SK-N-SH (cell line): ENCODE measurements around the gene WNK2. TPM values are rescaled to one million over a fixed set of nuclear protein-coding genes. Genes with fewer than 3 reads are reported as not detected.

Experiments used
- CTCF ChIA-PET: fragments of 300-600, 350-600 bp; formaldehyde crosslinking; extraction: SDS; loops from one replicate; lab custom pipeline; 2021; lab: Yijun Ruan, JAX
- POLR2A ChIA-PET: fragments of 350-600 bp; sonication (Branson Sonifier 250); formaldehyde crosslinking; extraction: SDS; loops from one replicate; lab custom pipeline; 2020; ENCODE audit warnings: antibody characterized with exemption, inconsistent platforms; lab: Yijun Ruan, JAX
- DNase-seq: peaks from one replicate; pipeline ENCODE4 v3.0.0; 2012
- H2AFZ ChIP-seq: fragments of 200-600 bp; sonication (generic); 2 replicates; pipeline ENCODE4 v1.8.1; 2016; ENCODE audit warnings: antibody characterized with exemption, mild to moderate bottlenecking, low read depth
- H3F3A ChIP-seq: fragments of 200-600 bp; sonication (generic); replicated peaks from 2 replicates; pipeline ENCODE3; 2016; ENCODE audit warnings: antibody characterized with exemption, mild to moderate bottlenecking; ENCODE audit not compliant: insufficient read depth
- H3K27ac ChIP-seq, 2 experiments: fragments of 200-500 bp in 1 of 2; fragments of 200-600 bp in 1 of 2; sonication (Bioruptor generic) in 1 of 2; sonication (generic), shearing (Covaris generic) in 1 of 2; 2 replicates each; pipeline versions ENCODE4 v1.5.1 to v1.6.1; 2014 to 2016; ENCODE audit warnings: low read depth in 2 of 2, inconsistent platforms in 1 of 2, low read length in 1 of 2, mild to moderate bottlenecking in 1 of 2, mixed read lengths in 1 of 2
- H3K27me3 ChIP-seq: fragments of 200-600 bp; sonication (generic), shearing (Covaris generic); 2 replicates; pipeline ENCODE4 v1.6.1; 2016; ENCODE audit warnings: mixed run types; ENCODE audit not compliant: insufficient read depth
- H3K36me3 ChIP-seq, 2 experiments: fragments of 200-500 bp in 1 of 2; fragments of 200-600 bp in 1 of 2; sonication (Bioruptor generic) in 1 of 2; sonication (generic) in 1 of 2; replicated peaks in 1 of 2; 2 replicates each; pipeline versions ENCODE3 to v1.5.1; 2014 to 2016; ENCODE audit warnings: low read length in 1 of 2, mild to moderate bottlenecking in 1 of 2; ENCODE audit not compliant: insufficient read depth in 2 of 2, control insufficient read depth in 1 of 2
- H3K4me1 ChIP-seq, 2 experiments: fragments of 200-500 bp in 1 of 2; fragments of 200-600 bp in 1 of 2; sonication (Bioruptor generic) in 1 of 2; sonication (generic), shearing (Covaris generic) in 1 of 2; 2 replicates each; pipeline versions ENCODE4 v1.5.1 to v1.6.1; 2014 to 2016; ENCODE audit warnings: low read depth in 1 of 2, low read length in 1 of 2, mixed run types in 1 of 2; ENCODE audit not compliant: insufficient read depth in 2 of 2, control insufficient read depth in 1 of 2
- H3K4me2 ChIP-seq: fragments of 200-600 bp; sonication (generic), shearing (Covaris generic); 2 replicates; pipeline ENCODE4 v1.6.1; 2017; ENCODE audit warnings: mixed run types
- H3K4me3 ChIP-seq, 2 experiments: fragments of 200-500 bp in 1 of 2; fragments of 200-600 bp in 1 of 2; sonication (Bioruptor generic) in 1 of 2; sonication (generic), shearing (Covaris generic) in 1 of 2; 2 replicates each; pipeline versions ENCODE4 v1.5.1 to v1.8.1; 2014 to 2016; ENCODE audit warnings: low read depth in 2 of 2, inconsistent platforms in 1 of 2, low read length in 1 of 2, mild to moderate bottlenecking in 1 of 2, mixed read lengths in 1 of 2, moderate library complexity in 1 of 2
- H3K79me2 ChIP-seq: fragments of 200-600 bp; sonication (generic); 2 replicates; pipeline ENCODE4 v1.8.1; 2017; ENCODE audit warnings: mild to moderate bottlenecking; ENCODE audit not compliant: insufficient read depth
- H3K9ac ChIP-seq: fragments of 200-600 bp; sonication (generic); 2 replicates; pipeline ENCODE4 v1.6.1; 2017; ENCODE audit warnings: mixed run types
- H3K9me2 ChIP-seq: fragments of 200-600 bp; sonication (generic); 2 replicates; pipeline ENCODE4 v1.6.1; 2017; ENCODE audit warnings: mixed run types
- H3K9me3 ChIP-seq: fragments of 200-600 bp; sonication (generic); 2 replicates; pipeline ENCODE4 v1.6.1; 2017; ENCODE audit warnings: mixed run types, mild to moderate bottlenecking, moderate library complexity
- H4K20me1 ChIP-seq: fragments of 200-600 bp; sonication (generic); 2 replicates; pipeline ENCODE4 v1.6.1; 2017; ENCODE audit warnings: mild to moderate bottlenecking, mixed run types; ENCODE audit not compliant: insufficient read depth
- CHD2 ChIP-seq: fragments of 150-350 bp; IDR thresholded peaks from 2 replicates; pipeline ENCODE4 v1.6.1; 2018; ENCODE audit warnings: low read length; ENCODE audit not compliant: partially characterized antibody
- FOSL2 ChIP-seq: IDR thresholded peaks from 2 replicates; pipeline ENCODE4 v1.4.0; 2012; ENCODE audit warnings: low read depth, mild to moderate bottlenecking, moderate library complexity, borderline replicate concordance
- FOXJ3 ChIP-seq: sonication (generic); formaldehyde crosslinking; IDR thresholded peaks from 2 replicates; pipeline ENCODE4 v1.5.1; 2020; ENCODE audit warnings: mild to moderate bottlenecking, missing genetic modification reagents
- JUND ChIP-seq: IDR thresholded peaks from 2 replicates; pipeline ENCODE4 v1.4.0; 2012
- MXI1 ChIP-seq: IDR thresholded peaks from 2 replicates; pipeline ENCODE4 v1.6.1; 2012; ENCODE audit warnings: mild to moderate bottlenecking, low read depth, low read length, improper control_type of control experiment
- NFIC ChIP-seq: IDR thresholded peaks from 2 replicates; pipeline ENCODE4 v1.4.0; 2012; ENCODE audit warnings: borderline replicate concordance
- NRF1 ChIP-seq: IDR thresholded peaks from 2 replicates; pipeline ENCODE4 v1.6.1; 2012; ENCODE audit warnings: low read depth, mild to moderate bottlenecking, low read length
- TEAD4 ChIP-seq: IDR thresholded peaks from 2 replicates; pipeline ENCODE4 v1.4.0; 2012; ENCODE audit warnings: mild to moderate bottlenecking, borderline replicate concordance; ENCODE audit not compliant: insufficient read depth
- WGBS: methylation state at CpG from one replicate; pipeline ENCODE4 v1.1.6; 2017; ENCODE audit warnings: low lambda C conversion rate; 5-methylcytosine and 5-hydroxymethylcytosine counted together
- polyA plus RNA-seq, 3 experiments: library from polyadenylated mRNA; depleted of rRNA; stranded (reverse); fragments of >200 nt; gene quantifications; 2 replicates each; pipeline ENCODE4 v1.2.3, GENCODE V29; 2012
- TF ChIP-seq, protein P1 (sequence below): IDR thresholded peaks from 2 replicates; pipeline ENCODE4 v1.4.0; 2012; ENCODE audit warnings: low read depth
- TF ChIP-seq, protein P2 (sequence below): IDR thresholded peaks from 2 replicates; pipeline ENCODE4 v1.4.0; 2012; ENCODE audit warnings: low read depth, borderline replicate concordance
- TF ChIP-seq, protein P3 (sequence below): IDR thresholded peaks from 2 replicates; pipeline ENCODE4 v1.6.1; 2012; ENCODE audit warnings: mild to moderate bottlenecking, low read depth, low read length, moderate library complexity
- TF ChIP-seq, protein P4 (sequence below): fragments of 150-350 bp; IDR thresholded peaks from 2 replicates; pipeline ENCODE4 v1.6.1; 2017; ENCODE audit warnings: antibody characterized with exemption, low read length, low read depth, borderline replicate concordance
- TF ChIP-seq, protein P5 (sequence below): fragments of 200-600 bp; sonication (generic); IDR thresholded peaks from 2 replicates; pipeline ENCODE4 v1.6.1; 2017; ENCODE audit warnings: antibody characterized with exemption, mild to moderate bottlenecking, moderate library complexity

The WNK2 gene
- polyA plus RNA-seq, 1 of the 3 experiments (the other 2 are of a cell fraction), result 0.12 TPM

DNA sequence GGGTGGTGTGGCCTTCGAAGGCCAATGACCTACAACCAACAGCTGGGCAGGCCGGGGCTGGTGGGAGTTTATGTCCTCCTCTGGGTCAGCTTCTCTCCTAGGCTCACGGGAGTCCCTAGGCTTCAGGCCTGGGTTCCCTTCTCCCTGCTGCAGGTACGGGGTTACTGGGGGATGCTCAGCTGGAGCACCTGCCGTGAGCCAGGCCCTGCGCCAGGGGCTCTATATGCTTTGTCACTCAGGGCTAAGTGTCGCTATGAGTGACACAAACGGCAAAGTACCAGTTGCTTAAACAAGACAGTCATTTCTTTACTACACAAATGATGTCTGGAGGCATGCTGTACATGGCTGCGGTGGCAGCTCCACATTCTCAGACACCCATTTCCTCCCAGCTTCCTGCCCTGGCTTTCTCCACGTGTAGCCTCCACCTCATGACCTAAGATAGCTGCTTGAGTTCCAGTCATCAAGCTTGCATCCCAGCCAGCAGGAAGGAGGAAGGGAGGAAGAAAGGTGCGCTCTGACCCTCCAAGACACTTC is 27.4 kb upstream of the WNK2 start:
- Histone ChIP-seq H3K36me3 (no peaks in the 10 kb centered on the region), H3K9me2 (no peaks in the 10 kb centered on the region), H3K4me2 (no peak overlapping the region), H3K79me2 (no peaks in the 10 kb centered on the region), H3K27ac (peak overlapping the region in 1 of 2 experiments; percentile 11; a peak in 1 of 4 replicates), H3K4me1 (peaks cover 0 to 14% of the 10 kb centered on the region in 2 experiments; a peak in 2 of 4 replicates), H4K20me1 (no peaks in the 10 kb centered on the region), H3F3A (no peaks in the 10 kb centered on the region), H3K27me3 (no peaks in the 10 kb centered on the region), H3K4me3 (no peak overlapping the region), H3K9ac (no peak overlapping the region), H2AFZ (no peak overlapping the region), H3K9me3 (no peaks in the 10 kb centered on the region)
- no peak for DNase-seq
- WGBS, result 85% methylated on average over 11 of the region's 11 CpGs
- TF ChIP-seq FOXJ3, result no peak
- TF ChIP-seq, protein P1, sequence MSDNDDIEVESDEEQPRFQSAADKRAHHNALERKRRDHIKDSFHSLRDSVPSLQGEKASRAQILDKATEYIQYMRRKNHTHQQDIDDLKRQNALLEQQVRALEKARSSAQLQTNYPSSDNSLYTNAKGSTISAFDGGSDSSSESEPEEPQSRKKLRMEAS, result no peak
- TF ChIP-seq NRF1, result no peak
- TF ChIP-seq JUND, result no peak
- no peak for TF ChIP-seq TEAD4
- TF ChIP-seq, protein P2, sequence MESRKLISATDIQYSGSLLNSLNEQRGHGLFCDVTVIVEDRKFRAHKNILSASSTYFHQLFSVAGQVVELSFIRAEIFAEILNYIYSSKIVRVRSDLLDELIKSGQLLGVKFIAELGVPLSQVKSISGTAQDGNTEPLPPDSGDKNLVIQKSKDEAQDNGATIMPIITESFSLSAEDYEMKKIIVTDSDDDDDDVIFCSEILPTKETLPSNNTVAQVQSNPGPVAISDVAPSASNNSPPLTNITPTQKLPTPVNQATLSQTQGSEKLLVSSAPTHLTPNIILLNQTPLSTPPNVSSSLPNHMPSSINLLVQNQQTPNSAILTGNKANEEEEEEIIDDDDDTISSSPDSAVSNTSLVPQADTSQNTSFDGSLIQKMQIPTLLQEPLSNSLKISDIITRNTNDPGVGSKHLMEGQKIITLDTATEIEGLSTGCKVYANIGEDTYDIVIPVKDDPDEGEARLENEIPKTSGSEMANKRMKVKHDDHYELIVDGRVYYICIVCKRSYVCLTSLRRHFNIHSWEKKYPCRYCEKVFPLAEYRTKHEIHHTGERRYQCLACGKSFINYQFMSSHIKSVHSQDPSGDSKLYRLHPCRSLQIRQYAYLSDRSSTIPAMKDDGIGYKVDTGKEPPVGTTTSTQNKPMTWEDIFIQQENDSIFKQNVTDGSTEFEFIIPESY, result no peak
- TF ChIP-seq MXI1, result no peak
- TF ChIP-seq NFIC, result no peak
- TF ChIP-seq, protein P3, sequence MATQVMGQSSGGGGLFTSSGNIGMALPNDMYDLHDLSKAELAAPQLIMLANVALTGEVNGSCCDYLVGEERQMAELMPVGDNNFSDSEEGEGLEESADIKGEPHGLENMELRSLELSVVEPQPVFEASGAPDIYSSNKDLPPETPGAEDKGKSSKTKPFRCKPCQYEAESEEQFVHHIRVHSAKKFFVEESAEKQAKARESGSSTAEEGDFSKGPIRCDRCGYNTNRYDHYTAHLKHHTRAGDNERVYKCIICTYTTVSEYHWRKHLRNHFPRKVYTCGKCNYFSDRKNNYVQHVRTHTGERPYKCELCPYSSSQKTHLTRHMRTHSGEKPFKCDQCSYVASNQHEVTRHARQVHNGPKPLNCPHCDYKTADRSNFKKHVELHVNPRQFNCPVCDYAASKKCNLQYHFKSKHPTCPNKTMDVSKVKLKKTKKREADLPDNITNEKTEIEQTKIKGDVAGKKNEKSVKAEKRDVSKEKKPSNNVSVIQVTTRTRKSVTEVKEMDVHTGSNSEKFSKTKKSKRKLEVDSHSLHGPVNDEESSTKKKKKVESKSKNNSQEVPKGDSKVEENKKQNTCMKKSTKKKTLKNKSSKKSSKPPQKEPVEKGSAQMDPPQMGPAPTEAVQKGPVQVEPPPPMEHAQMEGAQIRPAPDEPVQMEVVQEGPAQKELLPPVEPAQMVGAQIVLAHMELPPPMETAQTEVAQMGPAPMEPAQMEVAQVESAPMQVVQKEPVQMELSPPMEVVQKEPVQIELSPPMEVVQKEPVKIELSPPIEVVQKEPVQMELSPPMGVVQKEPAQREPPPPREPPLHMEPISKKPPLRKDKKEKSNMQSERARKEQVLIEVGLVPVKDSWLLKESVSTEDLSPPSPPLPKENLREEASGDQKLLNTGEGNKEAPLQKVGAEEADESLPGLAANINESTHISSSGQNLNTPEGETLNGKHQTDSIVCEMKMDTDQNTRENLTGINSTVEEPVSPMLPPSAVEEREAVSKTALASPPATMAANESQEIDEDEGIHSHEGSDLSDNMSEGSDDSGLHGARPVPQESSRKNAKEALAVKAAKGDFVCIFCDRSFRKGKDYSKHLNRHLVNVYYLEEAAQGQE, result no peak
- TF ChIP-seq FOSL2, result no peak
- TF ChIP-seq, protein P4, sequence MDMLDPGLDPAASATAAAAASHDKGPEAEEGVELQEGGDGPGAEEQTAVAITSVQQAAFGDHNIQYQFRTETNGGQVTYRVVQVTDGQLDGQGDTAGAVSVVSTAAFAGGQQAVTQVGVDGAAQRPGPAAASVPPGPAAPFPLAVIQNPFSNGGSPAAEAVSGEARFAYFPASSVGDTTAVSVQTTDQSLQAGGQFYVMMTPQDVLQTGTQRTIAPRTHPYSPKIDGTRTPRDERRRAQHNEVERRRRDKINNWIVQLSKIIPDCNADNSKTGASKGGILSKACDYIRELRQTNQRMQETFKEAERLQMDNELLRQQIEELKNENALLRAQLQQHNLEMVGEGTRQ, result no peak
- TF ChIP-seq, protein P5, sequence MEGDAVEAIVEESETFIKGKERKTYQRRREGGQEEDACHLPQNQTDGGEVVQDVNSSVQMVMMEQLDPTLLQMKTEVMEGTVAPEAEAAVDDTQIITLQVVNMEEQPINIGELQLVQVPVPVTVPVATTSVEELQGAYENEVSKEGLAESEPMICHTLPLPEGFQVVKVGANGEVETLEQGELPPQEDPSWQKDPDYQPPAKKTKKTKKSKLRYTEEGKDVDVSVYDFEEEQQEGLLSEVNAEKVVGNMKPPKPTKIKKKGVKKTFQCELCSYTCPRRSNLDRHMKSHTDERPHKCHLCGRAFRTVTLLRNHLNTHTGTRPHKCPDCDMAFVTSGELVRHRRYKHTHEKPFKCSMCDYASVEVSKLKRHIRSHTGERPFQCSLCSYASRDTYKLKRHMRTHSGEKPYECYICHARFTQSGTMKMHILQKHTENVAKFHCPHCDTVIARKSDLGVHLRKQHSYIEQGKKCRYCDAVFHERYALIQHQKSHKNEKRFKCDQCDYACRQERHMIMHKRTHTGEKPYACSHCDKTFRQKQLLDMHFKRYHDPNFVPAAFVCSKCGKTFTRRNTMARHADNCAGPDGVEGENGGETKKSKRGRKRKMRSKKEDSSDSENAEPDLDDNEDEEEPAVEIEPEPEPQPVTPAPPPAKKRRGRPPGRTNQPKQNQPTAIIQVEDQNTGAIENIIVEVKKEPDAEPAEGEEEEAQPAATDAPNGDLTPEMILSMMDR, result no peak
- TF ChIP-seq CHD2, result no peak
- POLR2A ChIA-PET, result no interaction called here
- CTCF ChIA-PET, result interaction anchor here (0.6 to 1.4 kb wide), 8 partner anchors 48 to 410 kb away, joined by 3 to 14 read pairs (median 3); no protein-coding TSS in a partner anchor
